ENCODE data around the gene MTG2. TPM values are rescaled to one million over a fixed set of nuclear protein-coding genes. Genes with fewer than 3 reads are reported as not detected.

The MTG2 gene
- total RNA-seq, 1 donor from 2014 or later, result 29.4 TPM

DNA sequence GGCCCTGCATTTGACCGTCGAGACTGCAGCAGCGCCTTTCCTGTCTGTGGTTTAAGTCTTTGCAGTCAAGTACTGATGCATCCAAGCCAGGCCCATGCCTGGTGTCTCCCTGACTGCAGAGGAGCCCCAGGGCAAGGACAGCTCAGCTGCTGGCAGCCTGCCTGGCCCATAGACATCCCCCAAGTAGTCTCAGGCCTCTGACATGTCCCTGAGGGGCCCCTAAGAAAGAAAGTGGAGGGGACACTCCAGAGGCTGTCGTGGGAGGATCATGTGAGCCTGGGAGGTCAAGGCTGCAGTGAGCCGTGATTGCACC is 19.2 kb downstream of the MTG2 start:
- Mint-ChIP-seq H3K4me3 (no peak overlapping the region), H3K36me3 (peaks cover 27% of the 10 kb centered on the region)
- TF ChIP-seq, protein P1, sequence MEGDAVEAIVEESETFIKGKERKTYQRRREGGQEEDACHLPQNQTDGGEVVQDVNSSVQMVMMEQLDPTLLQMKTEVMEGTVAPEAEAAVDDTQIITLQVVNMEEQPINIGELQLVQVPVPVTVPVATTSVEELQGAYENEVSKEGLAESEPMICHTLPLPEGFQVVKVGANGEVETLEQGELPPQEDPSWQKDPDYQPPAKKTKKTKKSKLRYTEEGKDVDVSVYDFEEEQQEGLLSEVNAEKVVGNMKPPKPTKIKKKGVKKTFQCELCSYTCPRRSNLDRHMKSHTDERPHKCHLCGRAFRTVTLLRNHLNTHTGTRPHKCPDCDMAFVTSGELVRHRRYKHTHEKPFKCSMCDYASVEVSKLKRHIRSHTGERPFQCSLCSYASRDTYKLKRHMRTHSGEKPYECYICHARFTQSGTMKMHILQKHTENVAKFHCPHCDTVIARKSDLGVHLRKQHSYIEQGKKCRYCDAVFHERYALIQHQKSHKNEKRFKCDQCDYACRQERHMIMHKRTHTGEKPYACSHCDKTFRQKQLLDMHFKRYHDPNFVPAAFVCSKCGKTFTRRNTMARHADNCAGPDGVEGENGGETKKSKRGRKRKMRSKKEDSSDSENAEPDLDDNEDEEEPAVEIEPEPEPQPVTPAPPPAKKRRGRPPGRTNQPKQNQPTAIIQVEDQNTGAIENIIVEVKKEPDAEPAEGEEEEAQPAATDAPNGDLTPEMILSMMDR (IDR thresholded peaks at IDR 0.05; ENCODE audit: unreplicated experiment), result no peak

DNA sequence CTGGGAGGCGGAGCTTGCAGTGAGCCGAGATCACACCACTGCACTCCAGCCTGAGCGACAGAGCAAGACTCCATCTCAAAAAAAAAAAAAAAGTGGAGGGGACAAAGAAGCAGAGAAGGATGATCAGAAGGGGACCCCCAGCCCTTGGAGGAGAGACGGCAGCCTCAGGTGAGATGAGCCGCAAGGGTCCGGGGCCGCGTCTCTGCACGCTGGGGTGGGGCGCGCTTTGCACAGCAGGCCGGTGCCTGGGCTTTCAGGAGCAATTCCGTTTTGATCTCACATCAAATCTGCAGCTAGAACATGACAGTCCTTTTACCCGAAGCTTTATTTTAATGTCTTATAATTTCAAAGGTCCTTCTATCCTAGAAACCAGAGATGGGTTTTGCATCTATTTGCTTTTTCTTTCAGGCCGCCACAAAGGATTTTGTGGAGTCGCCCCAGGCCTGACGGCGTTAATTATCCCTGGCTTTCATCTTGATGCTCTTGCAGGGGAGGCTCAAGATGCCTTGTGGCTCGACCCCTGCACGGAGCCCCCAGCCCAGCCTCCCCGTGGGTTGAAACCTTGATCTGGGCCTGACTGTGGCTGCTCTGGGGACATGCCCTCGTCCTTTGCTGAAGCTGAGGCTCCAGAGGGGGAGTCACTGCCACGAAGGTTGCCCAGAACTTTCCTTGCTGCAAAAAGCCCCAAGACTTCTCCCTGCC is 20.0 kb downstream of the MTG2 start:
- TF ChIP-seq, protein P1 (IDR thresholded peaks at IDR 0.05; ENCODE audit: unreplicated experiment), result no peak
- Mint-ChIP-seq H3K27me3 (ENCODE audit: low read depth) (no peaks in the 10 kb centered on the region), H3K36me3 (peaks cover 27% of the 10 kb centered on the region), H3K4me1 (no peaks in the 10 kb centered on the region), H3K9me3 (no peaks in the 10 kb centered on the region), H3K27ac (no peak overlapping the region), H3K4me3 (no peak overlapping the region)
- no peak for DNase-seq (ENCODE audit: low spot score in 2 of 2, unreplicated experiment in 2 of 2)

More for the DNA sequence above, 19.2 kb downstream of the MTG2 start:
- no peaks in the 10 kb centered on the region for H3K9me3 Mint-ChIP-seq
- H3K27ac Mint-ChIP-seq, result no peak overlapping the region
- DNase-seq (ENCODE audit: low spot score in 2 of 2, unreplicated experiment in 2 of 2), result peak in 1 of 2 experiments; percentile 0
- no peaks in the 10 kb centered on the region for H3K4me1 Mint-ChIP-seq
- no peaks in the 10 kb centered on the region for H3K27me3 Mint-ChIP-seq (ENCODE audit: low read depth)

DNA sequence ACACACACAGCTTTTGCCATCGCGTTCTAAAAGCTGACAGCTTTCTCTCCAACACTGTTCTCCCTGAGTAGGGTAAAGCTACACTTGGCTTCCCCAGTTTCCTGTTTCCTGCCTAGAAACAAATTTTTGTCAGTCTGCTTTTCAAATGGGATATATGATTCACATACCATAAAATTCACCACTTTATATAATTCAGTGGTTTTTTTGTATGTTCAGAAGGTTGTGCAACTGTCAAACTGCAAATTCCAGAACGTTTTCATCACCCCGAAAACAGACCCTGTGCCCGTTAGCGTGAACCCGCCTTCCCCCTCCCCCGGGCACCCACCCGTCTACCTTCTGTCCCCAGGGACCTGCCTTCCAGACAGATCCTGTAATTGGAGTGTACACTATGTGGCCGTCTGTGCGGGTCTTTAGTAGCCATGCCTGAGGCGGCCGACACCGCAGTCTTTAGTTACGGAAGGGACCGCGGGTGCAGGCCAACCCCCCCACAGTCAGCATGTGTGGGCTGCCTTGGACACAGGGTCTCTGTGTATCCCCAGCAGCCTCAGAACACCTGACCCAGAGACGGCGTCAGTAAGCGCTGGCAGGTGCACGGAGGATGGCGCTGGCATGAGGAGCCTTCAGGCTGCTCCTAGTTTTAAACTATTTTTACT is 20.7 kb downstream of the MTG2 start:
- DNase-seq (ENCODE audit: low spot score in 2 of 2, unreplicated experiment in 2 of 2), result no peak
- Mint-ChIP-seq H3K4me1 (no peaks in the 10 kb centered on the region), H3K36me3 (peaks cover 27% of the 10 kb centered on the region), H3K9me3 (no peaks in the 10 kb centered on the region), H3K27ac (no peak overlapping the region), H3K27me3 (ENCODE audit: low read depth) (peaks cover under 1% of the 10 kb centered on the region), H3K4me3 (no peak overlapping the region)
- TF ChIP-seq, protein P1 (IDR thresholded peaks at IDR 0.05; ENCODE audit: unreplicated experiment), result no peak

DNA sequence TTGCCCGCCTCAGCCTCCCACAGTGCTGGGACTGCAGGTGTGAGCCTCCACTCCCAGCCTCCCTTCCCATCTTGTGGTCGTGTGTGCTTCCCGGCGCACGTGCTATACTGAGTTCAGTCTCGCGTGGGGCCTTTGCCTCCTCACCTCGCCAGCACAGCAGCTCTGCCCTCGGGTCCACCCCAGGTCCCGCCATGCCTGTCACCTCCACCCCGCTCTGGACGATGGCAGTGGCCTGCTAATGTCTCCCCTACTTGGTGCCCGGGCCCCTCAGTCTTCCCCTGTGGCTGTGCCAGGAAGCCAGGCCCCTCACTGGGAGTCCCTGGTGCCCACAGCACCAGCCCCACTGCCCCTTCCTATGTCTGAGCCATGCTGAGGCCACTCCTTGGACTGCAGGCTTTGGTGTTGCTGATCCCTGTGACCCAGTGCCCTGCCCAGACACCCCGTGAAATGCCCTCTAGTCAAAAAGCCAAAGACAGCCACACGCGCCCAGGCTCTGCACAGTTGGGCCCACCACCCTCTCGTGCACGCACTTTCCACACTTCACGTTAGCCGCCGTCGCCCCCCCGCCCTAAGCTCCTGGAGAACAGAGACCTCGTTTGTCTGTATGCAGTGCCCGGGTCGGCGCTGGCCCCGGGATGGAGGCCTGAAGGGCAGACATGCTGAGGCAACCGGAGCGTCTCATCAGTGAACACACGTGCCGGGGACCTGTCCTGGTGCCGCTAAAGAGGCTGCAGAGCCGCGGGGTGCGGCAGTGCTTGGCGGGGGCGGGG is 23.0 kb downstream of the MTG2 start:
- H3K27ac Mint-ChIP-seq, result no peak overlapping the region

DNA sequence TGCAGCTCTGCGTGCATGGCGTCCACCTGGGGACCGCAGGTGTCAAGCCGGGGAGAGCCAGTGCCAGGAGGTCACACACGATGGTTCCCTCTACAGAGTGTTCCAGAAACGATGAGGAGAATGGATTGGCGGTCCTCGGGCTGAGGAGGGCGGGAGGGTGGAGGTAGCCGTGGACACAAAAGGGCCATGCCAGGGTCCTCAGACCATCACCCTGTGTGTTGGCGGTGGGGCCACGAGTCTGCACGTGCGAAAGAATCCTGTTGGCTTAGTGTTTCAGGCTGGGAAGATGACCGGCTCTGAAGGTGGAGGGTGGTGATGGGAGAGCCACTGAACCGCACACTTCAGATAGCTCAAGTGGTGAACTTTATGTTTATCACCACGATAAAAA is 23.6 kb downstream of the MTG2 start:
- DNase-seq (ENCODE audit: low spot score in 2 of 2, unreplicated experiment in 2 of 2), result no peak
- Mint-ChIP-seq H3K4me1 (no peaks in the 10 kb centered on the region), H3K36me3 (peaks cover 8% of the 10 kb centered on the region), H3K27ac (no peak overlapping the region), H3K9me3 (no peaks in the 10 kb centered on the region), H3K4me3 (no peak overlapping the region), H3K27me3 (ENCODE audit: low read depth) (peaks cover 10% of the 10 kb centered on the region)
- TF ChIP-seq, protein P1 (IDR thresholded peaks at IDR 0.05; ENCODE audit: unreplicated experiment), result no peak

More for the DNA sequence above, 23.0 kb downstream of the MTG2 start:
- no peaks in the 10 kb centered on the region for H3K9me3 Mint-ChIP-seq
- H3K4me1 Mint-ChIP-seq, result no peaks in the 10 kb centered on the region
- H3K4me3 Mint-ChIP-seq, result no peak overlapping the region
- TF ChIP-seq, protein P1 (IDR thresholded peaks at IDR 0.05; ENCODE audit: unreplicated experiment), result no peak
- peaks cover 10% of the 10 kb centered on the region for H3K27me3 Mint-ChIP-seq (ENCODE audit: low read depth)
- peaks cover 10% of the 10 kb centered on the region for H3K36me3 Mint-ChIP-seq
- no peak for DNase-seq (ENCODE audit: low spot score in 2 of 2, unreplicated experiment in 2 of 2)
